Panc1 (cell line): ENCODE measurements around the gene GMDS. TPM values are rescaled to one million over a fixed set of nuclear protein-coding genes. Genes with fewer than 3 reads are reported as not detected.

Experiments
- ATAC-seq: fragments of 200-7000 bp; cut with Tn5 transposase; 2 replicates; pipeline ENCODE4 v1.9.1; 2020; ENCODE audit warnings: mild to moderate bottlenecking, moderate library complexity
- BruUV-seq: library from RNA; stranded (reverse); fragments of 400-500 nt; replicated peaks from 2 replicates; lab custom pipeline; 2021; lab: Mats Ljungman, UMichigan
- CTCF ChIA-PET: fragments of 300-600 bp; sonication (Branson Sonifier 250); formaldehyde crosslinking; loops from one replicate; lab custom pipeline; 2022; ENCODE audit warnings: antibody characterized with exemption; lab: Charles Lee
- POLR2A ChIA-PET: fragments of 300-600 bp; sonication (Branson Sonifier 250); formaldehyde crosslinking; loops from one replicate; lab custom pipeline; 2022; ENCODE audit warnings: antibody characterized with exemption; lab: Charles Lee
- DNase-seq: peaks from one replicate; pipeline ENCODE4 v3.0.0-alpha.2; 2010; ENCODE audit warnings: low read depth, low spot score
- H3K27ac ChIP-seq: 2 replicates; pipeline ENCODE4 v1.5.1; 2011; ENCODE audit warnings: mild to moderate bottlenecking, low read length, inconsistent platforms
- H3K27me3 ChIP-seq: fragments of 200-500 bp; sonication (Bioruptor generic); 2 replicates; pipeline ENCODE4 v1.6.0; 2014; ENCODE audit warnings: low read length, inconsistent platforms; ENCODE audit not compliant: control insufficient read depth, insufficient read depth
- H3K36me3 ChIP-seq: fragments of 200-500 bp; sonication (Bioruptor generic); 2 replicates; pipeline ENCODE4 v1.5.1; 2014; ENCODE audit warnings: inconsistent platforms, mild to moderate bottlenecking, low read length, moderate library complexity; ENCODE audit not compliant: control insufficient read depth, insufficient read depth
- H3K4me1 ChIP-seq: 2 replicates; pipeline ENCODE4 v1.5.1; 2011; ENCODE audit warnings: inconsistent platforms, mild to moderate bottlenecking, low read length, moderate library complexity; ENCODE audit not compliant: control insufficient read depth, insufficient read depth
- H3K4me3 ChIP-seq, 2 experiments: 2 replicates each; pipeline ENCODE4 v1.5.1; 2011 to 2012; ENCODE audit warnings: low read depth in 2 of 2, low read length in 2 of 2, mild to moderate bottlenecking in 2 of 2, inconsistent platforms in 1 of 2, moderate library complexity in 1 of 2
- H3K9me3 ChIP-seq: fragments of 200-500 bp; sonication (Bioruptor generic); 2 replicates; pipeline ENCODE4 v1.5.1; 2014; ENCODE audit warnings: low read depth, mild to moderate bottlenecking, inconsistent platforms, low read length, moderate library complexity; ENCODE audit not compliant: control insufficient read depth, insufficient read depth
- POLR2AphosphoS5 ChIP-seq: IDR thresholded peaks from 2 replicates; pipeline ENCODE4 v1.6.1; 2012; ENCODE audit warnings: mild to moderate bottlenecking, low read depth, low read length, moderate library complexity
- SIN3A ChIP-seq: IDR thresholded peaks from 2 replicates; pipeline ENCODE4 v1.6.1; 2012; ENCODE audit warnings: low read depth, mild to moderate bottlenecking, low read length, moderate library complexity, borderline replicate concordance; ENCODE audit not compliant: insufficient read depth
- TCF7L2 ChIP-seq: IDR thresholded peaks from 2 replicates; pipeline ENCODE4 v1.6.1; 2011; ENCODE audit warnings: mild to moderate bottlenecking, low read depth, low read length, inconsistent platforms
- in situ Hi-C: cut with HindIII; loops from 2 replicates; pipeline ENCODE4 v1.10.0; 2016; ENCODE audit warnings: low sequenced_read_pairs, low pct_unique_long_range_greater_than_20kb
- intact Hi-C: fragments of 100-400 bp; cut with micrococcal nuclease; formaldehyde crosslinking; loops from one replicate; pipeline ENCODE4 v1.10.0; 2022; ENCODE audit not compliant: unreplicated experiment
- total RNA-seq: library from RNA; stranded (reverse); gene quantifications from one replicate; pipeline ENCODE4 v1.2.1, GENCODE V29; 2021; ENCODE audit not compliant: unreplicated experiment
- TF ChIP-seq, protein P1 (sequence below): fragments of 450-650 bp; IDR thresholded peaks from 2 replicates; pipeline ENCODE4 v1.5.1; 2017; ENCODE audit warnings: mild to moderate bottlenecking
- TF ChIP-seq, protein P2 (sequence below), 2 experiments: IDR thresholded peaks; 2 replicates each; pipeline ENCODE4 v1.6.1; 2011 to 2012; ENCODE audit warnings: low read depth in 2 of 2, control low read depth in 1 of 2, low read length in 1 of 2, mild to moderate bottlenecking in 1 of 2, moderate library complexity in 1 of 2; ENCODE audit not compliant: insufficient read depth in 1 of 2

Gene GMDS
- total RNA-seq, 1 experiment from 2014 or later = 9.8 TPM

DNA sequence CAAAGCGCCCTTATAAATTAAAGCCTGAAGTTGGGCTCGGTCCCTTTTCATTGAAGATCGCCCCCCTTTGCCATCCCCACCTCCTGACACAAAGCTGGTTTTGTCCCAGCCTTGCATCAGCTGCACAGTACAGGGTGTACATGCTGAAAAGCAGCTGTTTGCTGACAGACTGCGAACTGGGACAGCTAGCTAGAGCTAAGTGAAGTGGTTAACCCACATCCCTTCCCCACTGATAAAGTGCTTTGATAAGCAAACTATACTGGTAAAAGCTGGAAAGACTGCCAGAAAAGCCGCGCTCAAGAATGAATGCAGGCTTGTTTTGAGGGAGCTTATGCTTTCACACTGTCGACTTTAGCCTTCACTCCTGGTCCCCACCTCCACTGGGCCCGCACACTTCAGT is 207.3 kb downstream of the GMDS start:
- Histone ChIP-seq H3K36me3 (no peaks in the 10 kb centered on the region), H3K4me1 (no peaks in the 10 kb centered on the region), H3K4me3 (no peak overlapping the region), H3K27me3 (no peaks in the 10 kb centered on the region), H3K27ac (no peak overlapping the region), H3K9me3 (no peaks in the 10 kb centered on the region)
- intact Hi-C loops = no loop called here
- POLR2A ChIA-PET = no interaction called here
- no TSS peak for BruUV-seq
- TF ChIP-seq POLR2AphosphoS5 = no peak
- CTCF ChIA-PET = interaction anchor here (0.5 kb wide), 1 partner anchor 172 kb away, joined by 4 read pairs; no protein-coding TSS in a partner anchor
- no peak for DNase-seq
- in situ Hi-C loops = no loop called here
- ATAC-seq = no peak

DNA sequence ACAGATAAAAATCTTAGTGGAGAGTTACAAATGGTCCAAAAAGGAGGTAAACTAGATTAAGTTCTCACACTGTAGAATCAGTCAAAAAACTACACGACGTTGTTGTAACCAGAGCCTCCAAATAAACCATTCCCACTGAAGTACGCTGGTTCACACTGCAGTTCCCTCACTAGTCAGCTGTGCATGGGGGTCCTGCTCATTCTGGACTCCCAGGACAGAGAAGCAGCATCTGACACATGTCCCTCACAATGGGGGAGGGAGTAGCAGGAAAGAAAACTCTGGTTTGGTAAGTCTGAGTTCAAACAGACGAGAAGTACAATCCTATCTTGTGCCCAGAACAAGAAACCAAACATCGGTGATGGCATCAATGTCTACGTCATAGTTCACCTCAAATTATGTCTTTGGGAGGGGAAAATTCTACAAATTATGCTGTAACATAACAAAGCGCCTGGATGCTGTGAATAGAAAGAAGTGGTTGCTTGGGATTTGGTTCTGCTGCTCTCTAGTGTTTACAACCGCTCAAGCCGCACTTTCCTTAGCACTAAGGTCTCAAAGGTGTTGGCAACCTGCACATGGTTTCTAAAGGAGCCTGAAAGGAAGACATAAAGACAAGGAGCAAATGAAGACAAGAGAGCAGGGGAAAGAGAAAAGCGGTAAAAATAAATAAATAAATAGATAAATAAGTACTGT is 208.0 kb downstream of the GMDS start:
- Histone ChIP-seq H3K27me3 (no peaks in the 10 kb centered on the region), H3K27ac (no peak overlapping the region), H3K4me3 (no peak overlapping the region), H3K4me1 (no peaks in the 10 kb centered on the region), H3K36me3 (no peaks in the 10 kb centered on the region), H3K9me3 (no peaks in the 10 kb centered on the region)
- no TSS peak for BruUV-seq
- ChIA-PET CTCF (interaction anchor here (0.5 kb wide), 1 partner anchor 172 kb away, joined by 4 read pairs; no protein-coding TSS in a partner anchor), POLR2A (no interaction called here)
- intact Hi-C loops = no loop called here
- in situ Hi-C loops = no loop called here
- no peak for ATAC-seq
- DNase-seq = no peak
- TF ChIP-seq, protein P1, sequence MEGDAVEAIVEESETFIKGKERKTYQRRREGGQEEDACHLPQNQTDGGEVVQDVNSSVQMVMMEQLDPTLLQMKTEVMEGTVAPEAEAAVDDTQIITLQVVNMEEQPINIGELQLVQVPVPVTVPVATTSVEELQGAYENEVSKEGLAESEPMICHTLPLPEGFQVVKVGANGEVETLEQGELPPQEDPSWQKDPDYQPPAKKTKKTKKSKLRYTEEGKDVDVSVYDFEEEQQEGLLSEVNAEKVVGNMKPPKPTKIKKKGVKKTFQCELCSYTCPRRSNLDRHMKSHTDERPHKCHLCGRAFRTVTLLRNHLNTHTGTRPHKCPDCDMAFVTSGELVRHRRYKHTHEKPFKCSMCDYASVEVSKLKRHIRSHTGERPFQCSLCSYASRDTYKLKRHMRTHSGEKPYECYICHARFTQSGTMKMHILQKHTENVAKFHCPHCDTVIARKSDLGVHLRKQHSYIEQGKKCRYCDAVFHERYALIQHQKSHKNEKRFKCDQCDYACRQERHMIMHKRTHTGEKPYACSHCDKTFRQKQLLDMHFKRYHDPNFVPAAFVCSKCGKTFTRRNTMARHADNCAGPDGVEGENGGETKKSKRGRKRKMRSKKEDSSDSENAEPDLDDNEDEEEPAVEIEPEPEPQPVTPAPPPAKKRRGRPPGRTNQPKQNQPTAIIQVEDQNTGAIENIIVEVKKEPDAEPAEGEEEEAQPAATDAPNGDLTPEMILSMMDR = peak; percentile 42; the same call in 1 of the 2 replicates
- TF ChIP-seq POLR2AphosphoS5 (no peak), SIN3A (no peak)
- TF ChIP-seq, protein P2, sequence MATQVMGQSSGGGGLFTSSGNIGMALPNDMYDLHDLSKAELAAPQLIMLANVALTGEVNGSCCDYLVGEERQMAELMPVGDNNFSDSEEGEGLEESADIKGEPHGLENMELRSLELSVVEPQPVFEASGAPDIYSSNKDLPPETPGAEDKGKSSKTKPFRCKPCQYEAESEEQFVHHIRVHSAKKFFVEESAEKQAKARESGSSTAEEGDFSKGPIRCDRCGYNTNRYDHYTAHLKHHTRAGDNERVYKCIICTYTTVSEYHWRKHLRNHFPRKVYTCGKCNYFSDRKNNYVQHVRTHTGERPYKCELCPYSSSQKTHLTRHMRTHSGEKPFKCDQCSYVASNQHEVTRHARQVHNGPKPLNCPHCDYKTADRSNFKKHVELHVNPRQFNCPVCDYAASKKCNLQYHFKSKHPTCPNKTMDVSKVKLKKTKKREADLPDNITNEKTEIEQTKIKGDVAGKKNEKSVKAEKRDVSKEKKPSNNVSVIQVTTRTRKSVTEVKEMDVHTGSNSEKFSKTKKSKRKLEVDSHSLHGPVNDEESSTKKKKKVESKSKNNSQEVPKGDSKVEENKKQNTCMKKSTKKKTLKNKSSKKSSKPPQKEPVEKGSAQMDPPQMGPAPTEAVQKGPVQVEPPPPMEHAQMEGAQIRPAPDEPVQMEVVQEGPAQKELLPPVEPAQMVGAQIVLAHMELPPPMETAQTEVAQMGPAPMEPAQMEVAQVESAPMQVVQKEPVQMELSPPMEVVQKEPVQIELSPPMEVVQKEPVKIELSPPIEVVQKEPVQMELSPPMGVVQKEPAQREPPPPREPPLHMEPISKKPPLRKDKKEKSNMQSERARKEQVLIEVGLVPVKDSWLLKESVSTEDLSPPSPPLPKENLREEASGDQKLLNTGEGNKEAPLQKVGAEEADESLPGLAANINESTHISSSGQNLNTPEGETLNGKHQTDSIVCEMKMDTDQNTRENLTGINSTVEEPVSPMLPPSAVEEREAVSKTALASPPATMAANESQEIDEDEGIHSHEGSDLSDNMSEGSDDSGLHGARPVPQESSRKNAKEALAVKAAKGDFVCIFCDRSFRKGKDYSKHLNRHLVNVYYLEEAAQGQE (IDR thresholded peaks at IDR 0.05; ENCODE audit: insufficient read depth in 1 of 2, low read depth in 2 of 2, low read length in 1 of 2) = no peak

DNA sequence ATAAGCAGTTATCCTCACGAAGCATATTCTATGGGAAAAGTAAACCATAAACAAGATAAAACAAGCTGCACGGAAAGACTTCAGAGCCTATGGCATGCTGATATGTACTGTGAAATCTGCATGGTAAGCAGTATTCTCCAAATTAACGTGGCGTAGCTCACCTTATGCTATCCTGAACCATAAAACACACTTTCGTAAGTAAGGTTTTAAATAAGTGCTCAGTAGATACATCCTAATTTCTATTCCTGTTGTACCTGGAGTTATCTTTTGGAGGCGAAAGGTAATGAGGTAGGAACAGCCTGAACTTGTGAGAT is 208.7 kb downstream of the GMDS start:
- no peaks in the 10 kb centered on the region for H3K36me3 ChIP-seq
- H3K4me3 ChIP-seq = no peak overlapping the region
- H3K4me1 ChIP-seq = no peaks in the 10 kb centered on the region
- no peaks in the 10 kb centered on the region for H3K27me3 ChIP-seq
- intact Hi-C loops (no loop called here), in situ Hi-C loops (no loop called here)
- DNase-seq (no peak), ATAC-seq (no peak)
- no peaks in the 10 kb centered on the region for H3K9me3 ChIP-seq
- POLR2A ChIA-PET = no interaction called here
- no TSS peak for BruUV-seq
- CTCF ChIA-PET = no interaction called here
- H3K27ac ChIP-seq = no peak overlapping the region
- TF ChIP-seq, protein P2 (IDR thresholded peaks at IDR 0.05; ENCODE audit: insufficient read depth in 1 of 2, low read depth in 2 of 2, low read length in 1 of 2) = no peak
- TF ChIP-seq TCF7L2 (no peak), POLR2AphosphoS5 (no peak), SIN3A (no peak)
- TF ChIP-seq, protein P1 = no peak
